Stimulated activated CD4-positive, alpha-beta T cell treated with anti-CD3 and anti-CD28 coated beads, Interleukin-12 subunit alpha, Interleukin-12 subunit beta, amount 100 ng/mL, for 24 hours (primary cell): ENCODE results near the gene WDR83.
"Not testable (repeated sequence)": the region's sequence is repeated elsewhere in the genome, so short reads cannot be mapped to it uniquely, and the experiment has no call there.

Source experiments
- DNase-seq, 2 experiments: peaks; one replicate each; pipeline ENCODE4 v3.0.0-alpha.2; 2020; ENCODE audit warnings: low read depth in 2 of 2

The WDR83 gene

GRCh38 chr19:12666265-12667048 lies at the start of gene WDR83, which contains the start of gene MAN2B1:
Gene WDR83 (plus strand): TSS chr19:12666807. CDS start chr19:12669791, 2,984 bp downstream.
Gene MAN2B1 (minus strand): TSS chr19:12666742. CDS start chr19:12666701, 41 bp downstream.
- DNase-seq = peak; percentile 67 to 74

GRCh38 chr19:12617646-12618045 lies 49.0 kb upstream of the WDR83 start:
- DNase-seq = no peak

- DNase-seq = not testable (repeated sequence)
Measured at GRCh38 chr19:12621253-12622024, 45.2 kb upstream of the WDR83 start.

GRCh38 chr19:12623361-12624031 lies 43.1 kb upstream of the WDR83 start:
- no peak for DNase-seq

DNA sequence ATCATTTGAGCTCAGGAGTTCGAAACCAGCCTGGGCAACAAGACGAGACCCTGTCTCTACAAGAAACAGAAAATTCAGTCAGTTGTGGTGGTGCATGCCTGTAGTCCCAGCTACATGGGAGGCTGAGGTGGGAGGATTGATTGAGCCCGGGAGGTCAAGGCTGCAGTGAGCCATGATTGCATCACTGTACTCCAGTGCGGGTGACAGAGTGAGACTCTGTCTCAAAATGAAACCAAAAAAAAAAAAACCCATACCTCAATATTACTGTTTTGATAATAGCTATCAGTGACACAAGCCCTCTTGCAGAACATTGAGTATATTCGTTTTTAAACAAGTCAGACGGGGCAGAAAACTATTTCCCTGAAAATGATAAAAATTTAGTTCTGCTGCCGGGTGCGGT lies 39.6 kb upstream of the WDR83 start:
- no peak for DNase-seq

DNA sequence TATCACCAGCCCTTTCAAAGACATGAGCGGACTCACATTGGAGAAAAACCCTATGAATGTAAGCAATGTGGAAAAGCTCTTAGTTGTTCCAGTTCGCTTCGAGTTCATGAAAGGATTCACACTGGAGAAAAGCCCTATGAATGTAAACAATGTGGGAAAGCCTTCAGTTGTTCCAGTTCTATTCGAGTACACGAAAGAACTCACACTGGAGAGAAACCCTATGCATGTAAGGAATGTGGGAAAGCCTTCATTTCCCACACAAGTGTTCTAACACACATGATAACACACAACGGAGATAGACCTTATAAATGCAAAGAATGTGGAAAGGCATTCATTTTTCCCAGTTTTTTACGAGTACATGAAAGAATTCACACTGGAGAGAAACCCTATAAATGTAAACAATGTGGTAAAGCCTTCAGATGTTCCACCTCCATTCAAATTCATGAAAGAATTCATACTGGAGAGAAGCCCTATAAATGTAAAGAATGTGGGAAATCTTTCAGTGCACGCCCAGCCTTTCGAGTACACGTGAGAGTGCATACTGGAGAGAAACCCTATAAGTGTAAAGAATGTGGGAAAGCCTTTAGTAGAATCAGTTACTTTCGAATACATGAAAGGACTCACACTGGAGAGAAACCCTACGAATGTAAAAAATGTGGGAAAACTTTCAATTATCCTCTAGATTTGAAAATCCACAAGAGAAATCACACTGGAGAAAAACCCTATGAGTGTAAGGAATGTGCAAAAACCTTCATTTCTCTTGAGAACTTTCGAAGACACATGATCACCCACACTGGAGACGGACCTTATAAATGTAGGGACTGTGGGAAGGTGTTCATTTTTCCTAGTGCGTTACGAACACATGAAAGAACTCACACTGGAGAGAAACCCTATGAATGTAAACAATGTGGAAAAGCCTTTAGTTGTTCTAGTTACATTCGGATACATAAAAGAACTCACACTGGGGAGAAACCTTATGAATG lies 38.3 kb upstream of the WDR83 start:
- DNase-seq = no peak

DNA sequence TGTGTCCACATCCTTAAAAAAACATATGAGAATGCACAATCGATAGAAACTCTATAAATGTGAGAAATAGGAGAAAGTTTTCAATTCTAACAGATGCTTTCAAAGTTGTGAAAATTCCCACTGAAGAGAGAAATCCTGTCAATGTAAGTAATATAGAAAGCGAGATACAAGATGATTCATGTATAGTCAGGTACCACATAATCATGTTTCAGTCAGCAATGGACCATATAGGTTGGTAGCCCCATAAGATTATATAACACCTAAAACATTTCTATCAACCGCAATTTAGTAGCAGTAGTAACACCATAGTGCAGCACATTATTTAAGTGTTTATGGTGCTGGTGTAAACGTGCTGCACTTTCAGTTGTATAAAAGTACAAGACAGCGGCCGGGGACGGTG lies 37.4 kb upstream of the WDR83 start:
- no peak for DNase-seq

DNA sequence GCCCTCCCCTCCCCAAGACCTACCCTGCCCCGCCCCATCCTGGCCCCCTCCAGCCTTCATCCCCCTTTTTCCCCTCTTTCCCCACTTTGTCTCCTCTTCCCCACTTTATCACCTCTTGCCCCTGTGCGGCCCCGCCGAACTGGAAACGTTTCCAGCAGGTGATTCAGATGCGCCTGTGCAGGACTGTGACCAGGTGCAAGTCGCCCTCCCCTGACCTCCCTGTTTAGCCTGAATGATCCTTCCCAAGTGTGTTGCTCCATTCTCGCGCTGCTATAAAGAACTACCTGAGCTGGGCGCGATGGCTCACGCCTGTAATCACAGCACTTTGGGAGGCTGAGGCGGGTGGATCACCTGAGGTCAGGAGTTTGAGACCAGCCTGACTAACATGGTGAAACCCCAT lies 30.0 kb upstream of the WDR83 start:
- DNase-seq = no peak

GRCh38 chr19:12638611-12639182 lies 27.9 kb upstream of the WDR83 start:
- DNase-seq = no peak

GRCh38 chr19:12639901-12640613 lies 26.6 kb upstream of the WDR83 start:
- peak; percentile 78 to 87 for DNase-seq

- DNase-seq = no peak
Measured at GRCh38 chr19:12641456-12641855, 25.2 kb upstream of the WDR83 start.

GRCh38 chr19:12642506-12642905 lies 24.1 kb upstream of the WDR83 start:
- DNase-seq = no peak

- not testable (repeated sequence) for DNase-seq
Measured at GRCh38 chr19:12643716-12644115, 22.9 kb upstream of the WDR83 start.

- no peak for DNase-seq
Measured at GRCh38 chr19:12646551-12646950, 20.1 kb upstream of the WDR83 start.

DNA sequence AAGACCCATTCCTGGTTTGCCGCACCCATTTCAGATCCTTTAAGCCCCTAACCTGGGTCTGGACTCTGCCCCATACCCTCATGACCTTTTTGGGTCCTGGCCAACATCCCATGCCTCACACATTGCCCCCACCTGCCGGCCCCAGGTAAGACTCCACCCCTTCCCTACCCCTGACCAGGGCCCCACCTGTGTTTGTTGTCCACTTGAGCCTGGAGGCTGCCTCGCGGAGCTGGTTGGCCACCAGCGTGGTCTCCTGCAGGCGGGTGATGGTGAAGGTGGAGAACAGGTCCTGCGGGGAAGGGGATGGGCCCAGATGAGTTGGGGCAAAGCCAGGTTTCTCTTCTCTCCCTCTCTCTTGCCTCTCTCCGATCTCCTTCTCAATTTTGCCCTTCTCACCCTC lies 19.6 kb upstream of the WDR83 start:
- DNase-seq = no peak

DNA sequence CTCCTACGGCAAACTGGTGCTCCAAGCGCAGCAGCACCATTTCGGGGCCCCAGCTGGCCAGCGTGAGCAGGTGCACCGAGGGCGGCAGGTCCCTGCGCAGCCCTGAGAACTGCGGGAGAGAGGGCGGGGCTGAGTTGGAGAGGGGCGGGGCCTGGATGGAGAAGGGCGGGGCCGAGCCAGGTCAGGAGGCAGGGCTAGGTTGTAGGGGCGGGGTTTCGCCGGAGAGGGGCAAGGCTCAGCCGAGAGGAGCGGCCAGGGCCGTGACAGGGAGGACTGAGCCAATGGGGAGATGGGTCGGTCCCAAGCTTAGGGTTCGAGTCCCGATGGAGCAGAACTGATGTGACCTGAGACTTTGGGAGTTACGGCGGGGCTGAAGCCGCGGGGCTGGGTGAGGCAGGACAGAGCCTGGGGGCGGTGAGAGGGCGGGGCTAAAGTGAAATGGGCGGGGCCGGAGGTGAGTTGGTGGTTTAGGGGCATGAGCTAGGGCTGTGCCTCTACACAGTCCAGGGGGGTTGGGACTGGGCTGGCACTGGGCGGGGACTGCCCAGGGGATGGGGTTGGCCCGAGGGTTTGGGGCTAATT lies 19.0 kb upstream of the WDR83 start:
- DNase-seq = peak in 1 of 2 experiments; percentile 30

DNA sequence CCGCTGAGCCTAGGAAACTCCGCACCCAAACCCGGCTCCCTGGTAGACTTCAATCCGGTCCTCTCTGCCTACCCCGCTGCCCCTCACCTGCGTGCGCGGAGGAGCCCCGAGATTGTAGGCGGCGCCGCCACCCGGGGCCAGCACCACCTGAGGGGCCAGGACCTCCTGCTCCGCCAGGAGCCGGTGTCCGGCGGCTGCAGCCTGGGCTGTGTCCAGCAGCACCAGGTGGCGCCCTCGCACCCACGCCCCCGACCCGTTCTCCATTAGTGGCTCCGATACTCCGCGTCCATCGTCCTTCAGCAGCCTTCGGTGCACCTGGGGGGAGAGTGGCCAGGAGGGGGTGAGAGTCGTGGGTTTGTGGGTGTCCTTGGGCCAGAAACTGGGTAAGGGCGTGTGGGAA lies 18.5 kb upstream of the WDR83 start:
- no peak for DNase-seq

- DNase-seq = no peak
Measured at GRCh38 chr19:12649941-12650340, 16.7 kb upstream of the WDR83 start.

DNA sequence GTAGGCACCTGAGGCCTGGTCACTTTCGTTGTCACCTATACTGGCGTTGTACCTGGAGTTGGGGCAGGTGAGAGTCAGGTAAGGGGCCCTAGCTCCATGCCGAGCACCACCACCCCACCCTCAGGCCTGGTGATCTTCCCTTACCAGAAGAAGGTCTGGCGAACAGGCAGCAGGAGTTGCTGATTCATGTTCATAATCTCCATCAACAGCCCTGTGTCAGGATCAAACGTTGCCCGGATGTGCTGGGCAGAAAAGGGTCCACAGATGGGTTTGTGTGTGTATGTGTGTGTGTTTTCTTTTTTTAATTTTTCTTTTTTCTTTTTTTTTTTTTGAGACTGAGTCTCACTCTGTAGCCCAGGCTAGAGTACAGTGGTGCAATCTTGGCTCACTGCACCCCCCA lies 14.4 kb upstream of the WDR83 start:
- DNase-seq = no peak

GRCh38 chr19:12655546-12655945 lies 11.1 kb upstream of the WDR83 start:
- DNase-seq = no peak
